Gastrocnemius medialis (tissue), 4 donors: ENCODE results near the gene RAET1E.

Experiments used
- CTCF ChIP-seq, 5 experiments: fragments of 450-650 bp in 3 of 5; fragments of 200-600 bp in 2 of 5; sonication (generic) in 2 of 5; IDR thresholded peaks in 4 of 5; conservative IDR thresholded peaks in 1 of 5; 1 replicate in 4 of 5; 2 replicates in 1 of 5; pipeline ENCODE4 v1.5.1; 2016 to 2019; ENCODE audit warnings: antibody characterized with exemption in 5 of 5, mild to moderate bottlenecking in 3 of 5, moderate library complexity in 3 of 5
- POLR2A ChIP-seq, 2 donors: fragments of 450-650 bp; IDR thresholded peaks; one replicate each; pipeline ENCODE4 v1.6.1; 2017; ENCODE audit warnings: antibody characterized with exemption in 2 of 2, mild to moderate bottlenecking in 2 of 2, moderate library complexity in 2 of 2

DNA sequence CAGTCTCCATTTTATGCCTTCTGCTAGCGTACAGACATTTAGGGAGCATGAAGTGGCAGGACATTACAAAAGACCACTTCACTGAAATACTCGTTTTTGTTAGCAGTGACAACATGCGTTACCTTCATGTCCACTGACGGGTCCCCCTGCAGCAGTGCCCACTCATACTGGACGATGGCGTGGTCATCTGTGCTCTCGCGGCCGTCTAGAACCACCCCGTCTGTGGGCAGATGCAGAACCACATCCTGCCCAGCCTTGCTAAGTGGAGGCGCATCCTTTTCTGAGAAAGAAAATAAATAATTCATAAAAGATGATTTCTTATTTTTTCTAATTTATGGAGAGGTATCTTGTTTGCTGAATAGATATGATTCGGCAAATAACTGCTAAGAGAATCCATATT is 45.0 kb downstream of the RAET1E start:
- TF ChIP-seq POLR2A (IDR thresholded peaks at IDR 0.05) (no peak), CTCF (IDR thresholded peaks at IDR 0.05 in 4 of 5, conservative IDR thresholded peaks at IDR 0.05 in 1 of 5) (no peak)
